ENCODE data around the gene SPPL2B. TPM values are rescaled to one million over a fixed set of nuclear protein-coding genes. Genes with fewer than 3 reads are reported as not detected.
"Not testable (repeated sequence)": the region's sequence is repeated elsewhere in the genome, so short reads cannot be mapped to it uniquely, and the experiment has no call there.

SPPL2B gene
- total RNA-seq, 4 donors from 2014 or later, result 18.5 to 32.7 (median 30.9) TPM

DNA sequence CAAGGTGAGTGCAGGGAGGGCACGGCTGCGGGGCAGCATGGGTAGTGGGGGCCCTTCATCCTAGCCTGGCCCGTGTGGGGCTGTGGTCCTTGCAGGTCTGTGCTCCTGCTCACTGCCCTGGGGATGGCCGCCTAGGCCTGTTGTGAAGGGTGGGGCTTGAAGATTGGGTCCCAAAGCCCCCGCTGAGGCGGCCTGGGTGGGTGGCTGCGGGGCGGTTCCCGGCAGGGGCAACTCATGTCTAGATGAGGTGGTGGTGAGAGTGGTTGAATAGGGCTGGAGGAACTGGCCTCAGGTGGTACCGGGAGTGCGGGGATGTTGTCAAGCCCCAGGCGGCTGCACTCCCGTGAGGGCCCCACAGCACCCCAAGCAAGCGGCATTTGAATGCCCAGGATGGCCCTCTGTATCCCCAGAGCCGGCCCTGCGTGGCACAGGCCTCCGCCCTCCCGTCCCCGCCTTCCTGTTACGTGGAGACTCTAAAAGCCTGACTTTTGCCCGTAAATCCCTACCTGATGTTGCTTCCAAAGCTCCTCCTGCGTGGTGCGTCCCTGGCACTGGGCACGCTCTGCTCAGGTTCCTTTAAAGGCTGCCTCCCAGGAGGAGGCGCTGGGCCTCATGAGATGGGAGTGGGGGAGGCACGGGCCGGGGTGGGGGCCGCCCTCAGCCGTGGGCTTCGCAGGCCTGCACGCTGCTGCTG, 15.0 kb downstream of the SPPL2B start:
- H3K4me3 ChIP-seq, result no peak overlapping the region
- 73 to 90% methylated on average over 2 to 4 of the region's 31 CpGs for WGBS, 2 donors (ENCODE audit: low coverage in 1 of 2)

DNA sequence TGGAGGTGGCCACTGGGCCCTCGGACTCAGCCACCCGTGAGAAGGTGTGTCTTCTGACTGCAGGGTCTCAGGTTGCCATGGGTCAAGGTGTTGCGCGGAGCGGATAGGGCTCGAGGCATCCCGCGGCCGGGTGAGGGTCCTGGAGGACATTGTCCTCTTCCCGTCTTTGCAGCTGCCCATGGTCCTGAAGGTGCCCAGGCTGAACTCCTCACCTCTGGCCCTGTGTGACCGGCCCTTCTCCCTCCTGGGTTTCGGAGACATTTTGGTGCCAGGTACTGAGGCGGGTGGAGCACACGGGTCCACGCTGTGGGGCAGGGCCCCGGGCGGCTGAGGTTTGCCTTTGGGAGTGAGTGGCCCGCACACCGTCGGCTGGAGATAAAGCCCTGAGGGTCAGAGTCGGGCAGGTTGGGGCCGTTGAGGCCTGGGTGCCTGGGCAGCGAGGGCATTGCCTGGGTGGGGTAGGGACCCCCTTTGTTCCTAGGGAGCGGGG, 15.9 kb downstream of the SPPL2B start:
- Histone ChIP-seq H3K4me1 (no peaks in the 10 kb centered on the region), H3K27me3 (no peaks in the 10 kb centered on the region), H3K36me3 (peaks cover 0 to 75% of the 10 kb centered on the region in 2 donors), H3K9me3 (no peaks in the 10 kb centered on the region), H3K4me3 (no peak overlapping the region), H3K27ac (no peak overlapping the region)
- TF ChIP-seq POLR2AphosphoS5 (IDR thresholded peaks at IDR 0.05), result no peak
- no peak for TF ChIP-seq EP300 (IDR thresholded peaks at IDR 0.05)
- no peak for TF ChIP-seq POLR2A (IDR thresholded peaks at IDR 0.05)
- no peak for TF ChIP-seq CTCF (IDR thresholded peaks at IDR 0.05)
- 88% methylated on average over 5 of the region's 24 CpGs; no CpG with 5 or more reads in 1 of the 2 donors for WGBS, 2 donors (ENCODE audit: low coverage in 1 of 2)
- ATAC-seq, result no peak

More for the DNA sequence above, 15.0 kb downstream of the SPPL2B start:
- H3K27ac ChIP-seq, result no peak overlapping the region
- no peaks in the 10 kb centered on the region for H3K9me3 ChIP-seq
- no peaks in the 10 kb centered on the region for H3K27me3 ChIP-seq
- peaks cover 0 to 78% of the 10 kb centered on the region in 2 donors for H3K36me3 ChIP-seq
- TF ChIP-seq CTCF (IDR thresholded peaks at IDR 0.05) (no peak), POLR2AphosphoS5 (IDR thresholded peaks at IDR 0.05) (no peak), EP300 (IDR thresholded peaks at IDR 0.05) (no peak)
- H3K4me1 ChIP-seq, result no peaks in the 10 kb centered on the region
- no peak for ATAC-seq

DNA sequence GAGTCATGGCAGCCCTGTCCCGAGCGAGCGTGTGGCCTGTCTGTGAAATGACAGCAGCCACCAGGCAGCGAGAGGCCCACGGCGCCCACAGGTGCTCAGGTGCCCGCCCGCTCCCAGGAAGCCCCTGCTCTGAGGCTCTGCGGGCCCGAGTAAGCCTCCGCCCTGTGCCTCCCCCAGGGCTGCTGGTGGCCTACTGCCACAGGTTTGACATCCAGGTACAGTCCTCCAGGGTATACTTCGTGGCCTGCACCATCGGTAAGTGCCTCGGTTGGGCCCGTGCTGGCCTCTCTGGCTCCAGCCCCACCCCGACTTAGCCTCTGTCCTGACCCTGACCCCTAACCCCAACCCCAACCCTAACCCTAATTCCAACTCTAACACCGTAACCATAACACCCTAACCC, 16.6 kb downstream of the SPPL2B start:
- WGBS, 2 donors (ENCODE audit: low coverage in 1 of 2), result 87 to 100% methylated on average over 1 to 5 of the region's 17 CpGs
- Histone ChIP-seq H3K27ac (no peak overlapping the region), H3K9me3 (no peaks in the 10 kb centered on the region), H3K4me3 (no peak overlapping the region), H3K4me1 (no peaks in the 10 kb centered on the region), H3K36me3 (peaks cover 0 to 74% of the 10 kb centered on the region in 2 donors), H3K27me3 (no peaks in the 10 kb centered on the region)
- ATAC-seq, result no peak
- no peak for TF ChIP-seq POLR2AphosphoS5 (IDR thresholded peaks at IDR 0.05)

GRCh38 chr19:2345794-2346663, 17.5 kb downstream of the SPPL2B start:
- no peaks in the 10 kb centered on the region for H3K4me1 ChIP-seq
- peaks cover 0 to 74% of the 10 kb centered on the region in 2 donors for H3K36me3 ChIP-seq
- TF ChIP-seq POLR2A (IDR thresholded peaks at IDR 0.05), result no peak
- no peak for TF ChIP-seq EP300 (IDR thresholded peaks at IDR 0.05)
- TF ChIP-seq POLR2AphosphoS5 (IDR thresholded peaks at IDR 0.05), result no peak
- WGBS, 2 donors (ENCODE audit: low coverage in 1 of 2), result 61 to 78% methylated on average over 10 to 18 of the region's 25 CpGs
- no peak overlapping the region for H3K4me3 ChIP-seq
- H3K9me3 ChIP-seq, result no peaks in the 10 kb centered on the region
- no peak overlapping the region for H3K27ac ChIP-seq
- no peak for ATAC-seq
- H3K27me3 ChIP-seq, result no peaks in the 10 kb centered on the region

DNA sequence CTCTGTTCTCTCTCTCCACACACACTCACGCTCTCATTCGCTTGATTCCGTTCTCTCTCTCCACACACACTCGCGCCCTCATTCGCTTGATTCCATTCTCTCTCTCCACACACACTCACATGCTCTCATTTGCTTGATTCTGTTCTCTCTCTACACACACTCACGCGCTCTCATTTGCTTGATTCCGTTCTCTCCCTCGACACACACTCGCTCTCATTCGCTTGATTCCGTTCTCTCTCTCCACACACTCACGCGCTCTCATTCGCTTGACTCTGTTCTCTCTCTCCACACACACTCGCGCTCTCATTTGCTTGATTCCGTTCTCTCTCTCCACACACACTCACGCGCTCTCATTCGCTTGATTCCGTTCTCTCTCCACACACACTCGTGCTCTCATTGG, 21.3 kb downstream of the SPPL2B start:
- H3K4me3 ChIP-seq, H3K27ac ChIP-seq, H3K27me3 ChIP-seq, H3K9me3 ChIP-seq, ATAC-seq, H3K4me1 ChIP-seq: not testable (repeated sequence)
- peaks cover 0 to 80% of the 10 kb centered on the region in 2 donors for H3K36me3 ChIP-seq
- 90 to 91% methylated on average over 21 to 24 of the region's 24 CpGs for WGBS, 2 donors (ENCODE audit: low coverage in 1 of 2)

GRCh38 chr19:2350656-2351055, 22.2 kb downstream of the SPPL2B start:
- no peak for ATAC-seq
- H3K36me3 ChIP-seq, result peaks cover 0 to 75% of the 10 kb centered on the region in 2 donors
- H3K27me3 ChIP-seq, result no peaks in the 10 kb centered on the region
- no peak for TF ChIP-seq POLR2AphosphoS5 (IDR thresholded peaks at IDR 0.05)
- no peak for TF ChIP-seq CTCF (IDR thresholded peaks at IDR 0.05)
- no peak for TF ChIP-seq POLR2A (IDR thresholded peaks at IDR 0.05)
- TF ChIP-seq EP300 (IDR thresholded peaks at IDR 0.05), result no peak
- H3K4me1 ChIP-seq, result no peaks in the 10 kb centered on the region
- no peak overlapping the region for H3K4me3 ChIP-seq
- H3K27ac ChIP-seq, result no peak overlapping the region
- WGBS, 2 donors (ENCODE audit: low coverage in 1 of 2), result 80 to 98% methylated on average over 3 to 6 of the region's 16 CpGs
- no peaks in the 10 kb centered on the region for H3K9me3 ChIP-seq

Data from gastroesophageal sphincter (tissue), 4 donors.